ENCODE measurements around the gene OSBPL8.
"Not testable (repeated sequence)": the region's sequence is repeated elsewhere in the genome, so short reads cannot be mapped to it uniquely, and the experiment has no call there.

DNA sequence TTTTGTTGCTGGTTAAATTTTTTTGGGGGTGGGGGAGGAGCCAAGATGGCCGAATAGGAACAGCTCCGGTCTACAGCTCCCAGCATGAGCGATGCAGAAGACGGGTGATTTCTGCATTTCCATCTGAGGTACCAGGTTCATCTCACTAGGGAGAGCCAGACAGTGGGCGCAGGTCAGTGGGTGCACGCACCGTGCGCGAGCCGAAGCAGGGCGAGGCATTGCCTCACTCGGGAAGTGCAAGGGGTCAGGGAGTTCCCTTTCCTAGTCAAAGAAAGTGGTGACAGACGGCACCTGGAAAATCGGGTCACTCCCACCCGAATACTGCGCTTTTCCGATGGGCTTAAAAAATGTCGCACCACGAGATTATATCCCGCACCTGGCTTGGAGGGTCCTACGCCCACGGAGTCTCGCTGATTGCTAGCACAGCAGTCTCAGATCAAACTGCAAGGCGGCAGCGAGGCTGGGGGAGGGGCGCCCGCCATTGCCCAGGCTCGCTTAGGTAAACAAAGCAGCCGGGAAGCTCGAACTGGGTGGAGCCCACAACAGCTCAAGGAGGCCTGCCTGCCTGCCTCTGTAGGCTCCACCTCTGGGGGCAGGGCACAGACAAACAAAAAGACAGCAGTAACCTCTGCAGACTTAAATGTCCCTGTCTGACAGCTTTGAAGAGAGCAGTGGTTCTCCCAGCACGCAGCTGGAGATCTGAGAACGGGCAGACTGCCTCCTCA is 239.8 kb downstream of the OSBPL8 start:
- TF ChIP-seq, protein P1, sequence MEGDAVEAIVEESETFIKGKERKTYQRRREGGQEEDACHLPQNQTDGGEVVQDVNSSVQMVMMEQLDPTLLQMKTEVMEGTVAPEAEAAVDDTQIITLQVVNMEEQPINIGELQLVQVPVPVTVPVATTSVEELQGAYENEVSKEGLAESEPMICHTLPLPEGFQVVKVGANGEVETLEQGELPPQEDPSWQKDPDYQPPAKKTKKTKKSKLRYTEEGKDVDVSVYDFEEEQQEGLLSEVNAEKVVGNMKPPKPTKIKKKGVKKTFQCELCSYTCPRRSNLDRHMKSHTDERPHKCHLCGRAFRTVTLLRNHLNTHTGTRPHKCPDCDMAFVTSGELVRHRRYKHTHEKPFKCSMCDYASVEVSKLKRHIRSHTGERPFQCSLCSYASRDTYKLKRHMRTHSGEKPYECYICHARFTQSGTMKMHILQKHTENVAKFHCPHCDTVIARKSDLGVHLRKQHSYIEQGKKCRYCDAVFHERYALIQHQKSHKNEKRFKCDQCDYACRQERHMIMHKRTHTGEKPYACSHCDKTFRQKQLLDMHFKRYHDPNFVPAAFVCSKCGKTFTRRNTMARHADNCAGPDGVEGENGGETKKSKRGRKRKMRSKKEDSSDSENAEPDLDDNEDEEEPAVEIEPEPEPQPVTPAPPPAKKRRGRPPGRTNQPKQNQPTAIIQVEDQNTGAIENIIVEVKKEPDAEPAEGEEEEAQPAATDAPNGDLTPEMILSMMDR (IDR thresholded peaks at IDR 0.05): not testable (repeated sequence)
- TF ChIP-seq POLR2A (IDR thresholded peaks at IDR 0.05): not testable (repeated sequence)

All from adrenal gland (tissue), 5 donors.